HepG2 (cell line): Measurements from ENCODE around the gene LRRC8D. TPM values are rescaled to one million over a fixed set of nuclear protein-coding genes. Genes with fewer than 3 reads are reported as not detected.
A peak's percentile ranks its signal among the peaks of the same experiment; 100 is the strongest.

Experiments
- ADNP ChIP-seq: sonication (generic); formaldehyde crosslinking; IDR thresholded peaks from 2 replicates; pipeline ENCODE4 v1.4.0; 2020; ENCODE audit warnings: missing genetic modification reagents
- AFF4 ChIP-seq: sonication (generic); formaldehyde crosslinking; IDR thresholded peaks from 2 replicates; pipeline ENCODE4 v1.4.0; 2020; ENCODE audit warnings: missing genetic modification reagents
- DBP ChIP-seq: sonication (generic); formaldehyde crosslinking; IDR thresholded peaks from 2 replicates; pipeline ENCODE4 v1.4.0; 2020; ENCODE audit warnings: missing genetic modification reagents; ENCODE audit errors: not compliant biosample characterization
- FOXK1 ChIP-seq: sonication (generic); formaldehyde crosslinking; IDR thresholded peaks from 2 replicates; pipeline ENCODE4 v1.4.0; 2020; ENCODE audit warnings: low read depth, missing genetic modification reagents, borderline replicate concordance
- FOXP4 ChIP-seq: sonication (generic); formaldehyde crosslinking; IDR thresholded peaks from 2 replicates; pipeline ENCODE4 v1.4.0; 2020; ENCODE audit warnings: missing genetic modification reagents
- GATAD2A ChIP-seq: IDR thresholded peaks from 2 replicates; pipeline ENCODE4 v1.6.1; 2016
- SMARCC2 ChIP-seq: fragments of 450-650 bp; IDR thresholded peaks from 2 replicates; pipeline ENCODE4 v1.6.1; 2017; ENCODE audit warnings: antibody characterized with exemption, mild to moderate bottlenecking
- SRSF4 ChIP-seq: fragments of 200-400 bp; formaldehyde crosslinking; IDR thresholded peaks from one replicate; pipeline ENCODE4 v1.6.1; 2018; ENCODE audit warnings: mild to moderate bottlenecking, low read depth, low read length, moderate library complexity; ENCODE audit not compliant: poor library complexity, severe bottlenecking
- TCF7L2 ChIP-seq: IDR thresholded peaks from 2 replicates; pipeline ENCODE4 v1.6.1; 2011; ENCODE audit warnings: mild to moderate bottlenecking, low read depth, low read length, moderate library complexity
- WIZ ChIP-seq: sonication (generic); formaldehyde crosslinking; IDR thresholded peaks from 2 replicates; pipeline ENCODE4 v1.5.1; 2020; ENCODE audit warnings: mild to moderate bottlenecking, missing genetic modification reagents
- ZBTB14 ChIP-seq: sonication (generic); formaldehyde crosslinking; IDR thresholded peaks from 2 replicates; pipeline ENCODE4 v1.4.0; 2020; ENCODE audit warnings: missing genetic modification reagents
- ZIK1 ChIP-seq: sonication (generic); formaldehyde crosslinking; IDR thresholded peaks from 2 replicates; pipeline ENCODE4 v1.5.0; 2020; ENCODE audit warnings: mild to moderate bottlenecking, low read depth, missing genetic modification reagents, borderline replicate concordance
- ZMYM3 ChIP-seq: sonication (generic); formaldehyde crosslinking; IDR thresholded peaks from 2 replicates; pipeline ENCODE4 v1.5.1; 2020; ENCODE audit warnings: mild to moderate bottlenecking, missing genetic modification reagents
- ZMYM4 ChIP-seq: sonication (generic); formaldehyde crosslinking; IDR thresholded peaks from 2 replicates; pipeline ENCODE4 v1.8.1; 2023; ENCODE audit warnings: mild to moderate bottlenecking, missing genetic modification reagents
- ZNF124 ChIP-seq: sonication (generic); formaldehyde crosslinking; IDR thresholded peaks from 2 replicates; pipeline ENCODE4 v1.4.0; 2020; ENCODE audit warnings: missing genetic modification reagents
- ZNF180 ChIP-seq: sonication (generic); formaldehyde crosslinking; IDR thresholded peaks from 2 replicates; pipeline ENCODE4 v1.4.0; 2020; ENCODE audit warnings: low read depth, missing genetic modification reagents, borderline replicate concordance
- ZNF432 ChIP-seq: sonication (generic); formaldehyde crosslinking; IDR thresholded peaks from 2 replicates; pipeline ENCODE4 v1.5.0; 2020; ENCODE audit warnings: missing genetic modification reagents, mild to moderate bottlenecking, borderline replicate concordance
- ZNF446 ChIP-seq: sonication (generic); formaldehyde crosslinking; IDR thresholded peaks from 2 replicates; pipeline ENCODE4 v1.5.0; 2020; ENCODE audit warnings: mild to moderate bottlenecking, missing genetic modification reagents
- ZNF530 ChIP-seq: sonication (generic); formaldehyde crosslinking; IDR thresholded peaks from 2 replicates; pipeline ENCODE4 v1.5.0; 2020; ENCODE audit warnings: low read depth, mild to moderate bottlenecking, missing genetic modification reagents
- ZNF557 ChIP-seq: sonication (generic); formaldehyde crosslinking; IDR thresholded peaks from 2 replicates; pipeline ENCODE4 v1.4.0; 2020; ENCODE audit warnings: missing genetic modification reagents
- ZNF704 ChIP-seq: sonication (generic); formaldehyde crosslinking; IDR thresholded peaks from 2 replicates; pipeline ENCODE4 v1.8.1; 2023; ENCODE audit warnings: mild to moderate bottlenecking, inconsistent platforms, moderate library complexity, missing genetic modification reagents, borderline replicate concordance
- ZNF879 ChIP-seq: sonication (generic); formaldehyde crosslinking; IDR thresholded peaks from 2 replicates; pipeline ENCODE4 v1.8.1; 2023; ENCODE audit warnings: missing genetic modification reagents
- polyA plus RNA-seq, 8 experiments: library from polyadenylated mRNA; depleted of rRNA in 3 of 8; stranded (reverse) in 7 of 8; unstranded in 1 of 8; fragments of >200 nt; fragmentation: Illumina TruSeq in 4 of 8; extraction: Trizol in 4 of 8; gene quantifications; 2 replicates each; pipeline versions ENCODE4 v1.2.1 to v1.2.3, GENCODE V29; 2011 to 2016; ENCODE audit warnings: low read depth in 4 of 8, missing spikeins in 1 of 8, mixed read lengths in 1 of 8; ENCODE audit not compliant: insufficient read depth in 1 of 8
- total RNA-seq, 5 experiments: library from RNA; depleted of rRNA; stranded (reverse); fragments of >200 nt; fragmentation: Illumina TruSeq; extraction: Trizol; gene quantifications; 2 replicates each; pipeline ENCODE4 v1.2.3, GENCODE V29; 2016; ENCODE audit warnings: low read depth in 1 of 5

The LRRC8D gene
- total and polyA plus RNA-seq, 2 of the 13 experiments (the other 11 are each of a cell fraction or from before 2014, with no cell fraction given): 29.9 to 45.5 TPM

GRCh38 chr1:89834083-89834704 is 13.4 kb downstream of the LRRC8D start (continued):
- TF ChIP-seq ZNF530 (no peak), DBP (CRISPR knock-in tag) (no peak), ZNF124 (no peak), ZNF557 (CRISPR knock-in tag) (no peak), FOXK1 (CRISPR knock-in tag) (no peak), ZMYM4 (peak; percentile 42; the same call in 1 of the 2 replicates), AFF4 (CRISPR knock-in tag) (no peak), ZNF704 (no peak), SRSF4 (no peak), ZIK1 (no peak), ZNF432 (CRISPR knock-in tag) (no peak), ADNP (CRISPR knock-in tag) (0 out of 2 replicates have a peak, but pooled peaks have one; percentile 20), ZBTB14 (no peak), WIZ (no peak), ZNF879 (CRISPR knock-in tag) (no peak), FOXP4 (peak; percentile 56; the same call in 1 of the 2 replicates), ZNF180 (CRISPR knock-in tag) (no peak), ZMYM3 (CRISPR knock-in tag) (peak; percentile 95), TCF7L2 (0 out of 2 replicates have a peak, but pooled peaks have one; percentile 38), ZNF446 (CRISPR knock-in tag) (no peak), GATAD2A (CRISPR knock-in tag) (0 out of 2 replicates have a peak, but pooled peaks have one; percentile 49), SMARCC2 (no peak)
